GM12864 (cell line): Measurements from ENCODE around the gene CXCL14.

Source experiments
- DNase-seq: peaks from one replicate; pipeline ENCODE4 v3.0.0-alpha.2; 2011; ENCODE audit warnings: low read depth
- H3K4me3 ChIP-seq: 2 replicates; pipeline ENCODE4 v1.5.1; 2011; ENCODE audit warnings: mild to moderate bottlenecking, low read depth, low read length, control low read depth
- TF ChIP-seq, protein P1 (sequence below): IDR thresholded peaks from 2 replicates; pipeline ENCODE4 v1.5.1; 2011; ENCODE audit warnings: low read depth, mild to moderate bottlenecking, moderate library complexity, low read length, control low read depth, inconsistent platforms; ENCODE audit errors: missing control alignments

Gene CXCL14

DNA sequence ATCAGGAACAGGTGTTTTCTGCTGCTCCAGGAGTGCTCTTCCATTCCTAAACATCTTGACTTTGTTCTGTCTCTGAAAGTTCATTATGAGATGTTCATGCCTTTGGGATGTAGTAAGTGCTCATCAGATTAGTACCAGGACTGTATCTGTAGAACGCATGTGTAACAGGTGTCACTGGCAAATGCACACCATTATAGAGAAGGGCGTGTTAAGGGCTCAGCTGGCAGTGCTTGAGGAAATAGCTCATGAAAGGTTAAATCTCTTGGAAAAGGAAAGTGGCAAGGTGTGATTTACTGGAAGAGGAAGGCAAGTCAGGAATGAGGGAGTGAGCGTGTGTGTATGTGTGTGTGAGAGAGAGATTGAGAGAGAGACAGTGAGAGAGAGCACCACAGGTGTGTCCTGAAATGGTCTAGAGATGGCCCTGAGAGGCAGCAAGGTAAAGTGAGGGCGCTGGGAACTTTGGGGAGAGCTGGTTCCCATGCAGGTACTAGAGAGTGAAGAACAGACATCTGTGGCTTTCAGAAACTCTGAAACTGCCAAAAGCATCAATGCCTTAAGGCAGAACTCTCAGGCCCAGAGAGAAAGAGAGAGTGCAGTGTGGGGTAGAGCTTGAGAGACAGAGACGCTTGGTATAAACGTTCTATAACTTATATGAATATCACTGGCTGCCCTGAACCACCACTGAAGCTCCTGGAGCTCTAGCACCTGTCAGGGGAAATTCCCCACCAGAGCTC is 13.7 kb upstream of the CXCL14 start:
- no peak overlapping the region for H3K4me3 ChIP-seq
- TF ChIP-seq, protein P1, sequence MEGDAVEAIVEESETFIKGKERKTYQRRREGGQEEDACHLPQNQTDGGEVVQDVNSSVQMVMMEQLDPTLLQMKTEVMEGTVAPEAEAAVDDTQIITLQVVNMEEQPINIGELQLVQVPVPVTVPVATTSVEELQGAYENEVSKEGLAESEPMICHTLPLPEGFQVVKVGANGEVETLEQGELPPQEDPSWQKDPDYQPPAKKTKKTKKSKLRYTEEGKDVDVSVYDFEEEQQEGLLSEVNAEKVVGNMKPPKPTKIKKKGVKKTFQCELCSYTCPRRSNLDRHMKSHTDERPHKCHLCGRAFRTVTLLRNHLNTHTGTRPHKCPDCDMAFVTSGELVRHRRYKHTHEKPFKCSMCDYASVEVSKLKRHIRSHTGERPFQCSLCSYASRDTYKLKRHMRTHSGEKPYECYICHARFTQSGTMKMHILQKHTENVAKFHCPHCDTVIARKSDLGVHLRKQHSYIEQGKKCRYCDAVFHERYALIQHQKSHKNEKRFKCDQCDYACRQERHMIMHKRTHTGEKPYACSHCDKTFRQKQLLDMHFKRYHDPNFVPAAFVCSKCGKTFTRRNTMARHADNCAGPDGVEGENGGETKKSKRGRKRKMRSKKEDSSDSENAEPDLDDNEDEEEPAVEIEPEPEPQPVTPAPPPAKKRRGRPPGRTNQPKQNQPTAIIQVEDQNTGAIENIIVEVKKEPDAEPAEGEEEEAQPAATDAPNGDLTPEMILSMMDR = no peak
- DNase-seq = no peak

DNA sequence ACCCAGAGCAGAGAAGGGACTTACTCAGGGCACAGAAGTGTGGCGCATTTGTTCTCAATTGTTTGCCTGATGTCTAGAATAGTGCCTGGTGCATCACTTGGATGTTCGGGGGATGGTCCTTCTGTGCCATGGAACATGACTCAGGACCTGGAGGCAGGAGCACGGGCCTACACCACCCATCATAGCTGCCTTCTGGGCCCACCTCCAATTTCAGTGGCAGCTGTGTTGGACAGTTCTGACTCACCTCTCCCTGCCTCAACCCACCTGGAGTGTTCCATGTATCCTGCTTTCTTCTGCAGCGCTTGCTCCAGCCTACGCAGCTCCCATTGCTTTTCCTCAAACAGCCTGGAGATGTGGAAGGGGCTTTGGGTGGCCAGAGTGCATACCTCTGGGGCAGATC is 12.5 kb upstream of the CXCL14 start:
- no peak for DNase-seq
- TF ChIP-seq, protein P1 = no peak

GRCh38 chr5:135589152-135589551 is 10.4 kb upstream of the CXCL14 start:
- DNase-seq = no peak
- TF ChIP-seq, protein P1 = no peak
- H3K4me3 ChIP-seq = no peak overlapping the region

More for the DNA sequence above, 12.5 kb upstream of the CXCL14 start:
- no peak overlapping the region for H3K4me3 ChIP-seq

- TF ChIP-seq, protein P1 = no peak
- H3K4me3 ChIP-seq = no peak overlapping the region
- no peak for DNase-seq
These were observed 9.2 kb upstream of the CXCL14 start for GRCh38 chr5:135587721-135588663.

GRCh38 chr5:135584918-135585317 is 6.1 kb upstream of the CXCL14 start:
- no peak for DNase-seq
- TF ChIP-seq, protein P1 = no peak

DNA sequence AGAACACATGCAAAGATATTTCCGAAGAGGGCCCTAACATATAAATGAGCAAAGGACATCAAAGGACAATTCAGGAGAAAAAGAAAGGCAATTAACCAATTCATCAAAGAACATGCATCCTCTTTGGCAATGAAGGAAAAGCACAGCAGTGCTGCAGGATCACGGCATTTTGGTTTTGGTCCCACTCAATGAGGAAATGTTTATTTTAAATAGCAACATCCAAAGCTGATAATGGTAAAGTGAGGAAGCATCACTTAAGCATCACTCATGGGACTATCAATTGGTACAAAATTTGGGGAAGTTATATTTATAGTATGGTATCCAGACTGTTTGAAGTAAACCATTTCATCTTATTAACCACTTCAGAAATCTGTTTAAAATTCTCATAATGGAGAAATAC is 5.5 kb upstream of the CXCL14 start:
- no peak overlapping the region for H3K4me3 ChIP-seq
- DNase-seq = no peak
- TF ChIP-seq, protein P1 = no peak

More at GRCh38 chr5:135584918-135585317, 6.1 kb upstream of the CXCL14 start:
- no peak overlapping the region for H3K4me3 ChIP-seq
